Epithelial cell of esophagus (primary cell): ENCODE data around the gene RTEL1.

Experiments
- DNase-seq: peaks from one replicate; pipeline ENCODE4 v3.0.0; 2010; ENCODE audit warnings: low read depth
- H3K4me3 ChIP-seq: 2 replicates; pipeline ENCODE4 v1.5.1; 2011; ENCODE audit warnings: mild to moderate bottlenecking, low read length, control low read depth
- TF ChIP-seq, protein P1 (sequence below): IDR thresholded peaks from 2 replicates; pipeline ENCODE4 v1.5.1; 2011; ENCODE audit warnings: low read depth, mild to moderate bottlenecking, low read length, control low read depth, inconsistent platforms; ENCODE audit not compliant: insufficient read depth; ENCODE audit errors: missing control alignments

Gene RTEL1

DNA sequence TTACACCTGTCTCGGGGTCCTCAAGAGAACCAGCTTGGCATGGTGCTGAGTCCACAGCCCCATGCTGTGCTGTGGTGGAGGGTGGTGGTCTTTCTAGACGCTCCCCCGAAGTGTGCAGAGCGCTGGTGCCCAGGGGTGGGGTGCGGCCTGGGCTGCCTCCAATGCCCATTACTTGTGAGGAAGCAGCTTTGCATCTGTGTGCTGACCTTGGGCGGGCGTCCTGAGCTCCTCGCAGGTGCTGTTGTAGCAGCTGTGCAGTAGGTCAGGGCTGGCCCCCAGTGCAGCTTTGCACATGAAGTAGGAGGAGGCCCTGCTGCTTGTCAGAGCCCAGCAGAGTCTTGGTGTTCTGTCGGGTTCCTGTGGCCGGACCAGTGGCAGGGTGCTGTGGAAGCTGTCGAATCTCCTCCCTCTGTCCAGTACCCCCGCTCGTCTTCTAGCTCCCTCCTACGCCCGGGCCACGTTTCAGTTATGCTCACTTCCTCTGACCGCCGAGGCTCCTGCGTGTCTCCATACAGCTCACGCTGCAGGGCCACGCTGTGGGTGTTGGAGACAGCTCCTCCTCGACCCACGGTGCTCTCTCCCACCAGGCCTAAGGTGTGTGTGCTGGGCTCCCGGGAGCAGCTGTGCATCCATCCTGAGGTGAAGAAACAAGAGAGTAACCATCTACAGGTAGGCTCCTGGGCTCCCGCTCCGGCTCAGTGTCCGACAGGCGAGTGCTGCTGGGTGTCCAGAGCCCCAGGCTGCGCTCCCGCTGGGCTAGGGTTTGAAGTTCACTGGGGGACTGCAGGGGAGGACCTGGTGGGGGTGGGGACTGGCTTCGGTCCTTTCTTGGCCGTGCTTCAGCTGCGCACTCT lies 4.1 kb downstream of the RTEL1 start:
- no peak overlapping the region for H3K4me3 ChIP-seq
- DNase-seq = no peak
- TF ChIP-seq, protein P1, sequence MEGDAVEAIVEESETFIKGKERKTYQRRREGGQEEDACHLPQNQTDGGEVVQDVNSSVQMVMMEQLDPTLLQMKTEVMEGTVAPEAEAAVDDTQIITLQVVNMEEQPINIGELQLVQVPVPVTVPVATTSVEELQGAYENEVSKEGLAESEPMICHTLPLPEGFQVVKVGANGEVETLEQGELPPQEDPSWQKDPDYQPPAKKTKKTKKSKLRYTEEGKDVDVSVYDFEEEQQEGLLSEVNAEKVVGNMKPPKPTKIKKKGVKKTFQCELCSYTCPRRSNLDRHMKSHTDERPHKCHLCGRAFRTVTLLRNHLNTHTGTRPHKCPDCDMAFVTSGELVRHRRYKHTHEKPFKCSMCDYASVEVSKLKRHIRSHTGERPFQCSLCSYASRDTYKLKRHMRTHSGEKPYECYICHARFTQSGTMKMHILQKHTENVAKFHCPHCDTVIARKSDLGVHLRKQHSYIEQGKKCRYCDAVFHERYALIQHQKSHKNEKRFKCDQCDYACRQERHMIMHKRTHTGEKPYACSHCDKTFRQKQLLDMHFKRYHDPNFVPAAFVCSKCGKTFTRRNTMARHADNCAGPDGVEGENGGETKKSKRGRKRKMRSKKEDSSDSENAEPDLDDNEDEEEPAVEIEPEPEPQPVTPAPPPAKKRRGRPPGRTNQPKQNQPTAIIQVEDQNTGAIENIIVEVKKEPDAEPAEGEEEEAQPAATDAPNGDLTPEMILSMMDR = no peak

DNA sequence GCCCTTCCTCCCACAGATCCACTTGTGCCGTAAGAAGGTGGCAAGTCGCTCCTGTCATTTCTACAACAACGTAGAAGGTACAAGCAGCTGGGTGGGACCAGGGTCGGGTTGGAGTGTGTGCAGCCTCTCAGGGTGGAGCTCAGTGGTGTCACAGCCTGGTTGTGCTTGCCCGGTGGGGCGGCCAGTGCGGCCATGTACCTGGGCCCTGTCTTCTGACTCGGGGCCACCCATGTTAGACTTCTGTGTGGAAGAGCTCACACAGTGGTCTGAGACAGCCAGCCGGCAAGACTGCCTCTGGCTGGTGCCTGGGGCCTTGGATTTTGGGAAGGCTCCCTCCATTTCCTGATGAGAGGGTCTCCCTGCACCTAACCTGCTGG lies 4.7 kb downstream of the RTEL1 start:
- DNase-seq = no peak
- TF ChIP-seq, protein P1 = no peak
- no peak overlapping the region for H3K4me3 ChIP-seq

DNA sequence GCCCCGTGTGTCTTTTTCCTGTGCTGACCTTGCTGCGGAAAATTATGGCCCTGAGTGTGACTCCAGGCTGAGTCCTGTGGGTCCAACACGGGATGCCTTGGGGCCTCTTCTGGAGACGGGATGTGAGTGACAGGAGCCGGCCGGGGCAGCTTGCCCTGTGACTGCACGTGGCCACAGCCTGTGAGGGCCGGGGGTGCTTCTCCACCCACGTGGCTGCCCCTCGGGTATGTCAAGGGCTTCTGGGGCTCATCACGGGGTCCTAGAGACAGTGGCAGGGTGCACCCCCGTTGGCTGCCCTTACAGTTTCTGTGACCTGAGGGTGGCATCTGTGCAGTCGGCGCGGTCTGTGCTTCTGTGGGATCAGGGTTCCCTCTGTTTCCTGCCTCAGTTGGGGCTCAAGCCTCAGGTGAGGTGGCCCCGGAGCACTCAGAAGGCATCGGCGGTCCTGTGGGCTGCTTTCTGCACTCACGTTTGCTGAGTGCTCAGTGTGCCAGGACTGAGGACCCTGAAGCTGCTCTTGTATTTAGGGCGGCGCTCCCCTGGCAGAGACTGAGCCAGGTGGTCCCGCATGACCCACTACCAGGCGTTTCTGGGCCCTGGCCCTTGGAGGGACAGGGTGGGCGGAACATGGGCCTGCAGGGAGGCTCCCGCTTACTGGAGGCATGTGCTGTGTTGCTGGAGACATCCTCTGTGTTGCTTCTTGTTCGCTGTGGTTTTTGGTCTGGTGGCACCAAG lies 5.4 kb downstream of the RTEL1 start:
- TF ChIP-seq, protein P1 = no peak
- H3K4me3 ChIP-seq = no peak overlapping the region
- no peak for DNase-seq

DNA sequence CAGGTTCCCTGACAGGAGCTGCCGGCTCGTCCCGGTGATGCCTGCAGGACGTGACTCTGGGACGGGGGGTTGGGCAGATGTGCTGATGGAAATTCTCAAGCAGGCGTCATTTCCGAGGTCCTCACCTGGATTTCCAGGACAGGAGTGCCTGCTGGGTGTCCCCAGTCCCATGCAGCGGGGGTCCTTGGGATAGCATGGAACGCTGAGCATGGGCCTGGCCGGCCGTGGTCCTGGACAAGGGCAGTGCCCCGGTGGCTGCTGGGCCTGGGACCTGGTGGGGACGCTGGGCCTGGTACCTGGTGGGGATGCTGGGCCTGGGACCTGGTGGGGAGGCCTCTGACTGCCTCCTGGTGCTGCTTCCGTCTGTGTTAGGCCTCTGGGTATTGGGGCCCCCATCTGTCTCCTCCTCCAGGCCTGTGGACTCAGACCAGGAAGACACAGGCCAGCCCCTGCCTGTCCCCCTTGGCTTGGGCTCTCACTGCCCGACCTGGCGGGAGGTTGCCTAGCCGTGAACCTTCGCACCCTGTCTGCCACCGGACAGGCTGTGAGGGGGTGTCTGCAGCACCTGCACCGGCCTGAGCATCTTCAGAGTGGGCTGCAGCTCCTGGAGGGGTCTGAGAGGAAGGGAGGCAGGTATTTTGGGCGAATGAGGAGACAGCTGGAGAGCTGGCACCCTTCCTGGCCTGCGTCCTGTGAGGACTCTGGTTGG lies 6.2 kb downstream of the RTEL1 start:
- no peak for DNase-seq
- TF ChIP-seq, protein P1 = no peak
- no peak overlapping the region for H3K4me3 ChIP-seq

DNA sequence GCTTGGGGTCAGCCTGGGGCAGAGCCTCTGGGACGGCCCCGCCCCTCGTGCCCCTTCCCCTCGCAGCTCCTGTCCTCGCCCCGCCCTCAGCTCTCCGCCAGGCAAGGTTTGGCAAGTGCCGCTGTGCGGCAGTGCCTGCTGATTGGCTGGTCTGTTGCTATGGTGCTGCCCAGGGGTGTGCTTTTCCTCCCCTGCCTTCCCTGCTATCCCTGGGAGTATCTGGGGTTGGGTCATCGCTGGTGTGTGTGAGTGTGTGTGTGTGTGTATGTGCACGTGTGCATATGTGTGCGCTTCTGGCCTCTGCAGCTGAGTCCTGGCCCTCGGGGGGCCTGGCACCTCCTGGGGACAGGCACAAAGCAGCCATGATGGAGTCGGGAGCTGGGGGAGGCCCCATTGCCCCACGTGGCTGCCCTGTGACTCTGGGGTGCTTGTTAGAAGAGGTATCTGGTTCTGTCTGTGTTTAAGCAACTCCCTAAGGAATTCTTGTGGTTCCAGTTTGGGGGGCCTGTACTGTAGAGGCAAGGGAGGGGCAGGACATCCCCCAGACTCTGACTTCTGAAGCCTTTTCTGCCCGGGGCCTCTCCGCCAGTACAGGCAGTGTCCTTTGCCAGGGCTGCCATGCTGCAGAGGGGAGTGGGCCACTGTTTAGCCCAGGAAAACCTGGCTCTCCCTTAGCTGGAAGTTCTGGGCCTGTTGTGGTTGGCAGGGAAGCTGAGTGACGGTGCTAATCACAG lies 6.9 kb downstream of the RTEL1 start:
- TF ChIP-seq, protein P1 = no peak
- H3K4me3 ChIP-seq = no peak overlapping the region
- DNase-seq = no peak

DNA sequence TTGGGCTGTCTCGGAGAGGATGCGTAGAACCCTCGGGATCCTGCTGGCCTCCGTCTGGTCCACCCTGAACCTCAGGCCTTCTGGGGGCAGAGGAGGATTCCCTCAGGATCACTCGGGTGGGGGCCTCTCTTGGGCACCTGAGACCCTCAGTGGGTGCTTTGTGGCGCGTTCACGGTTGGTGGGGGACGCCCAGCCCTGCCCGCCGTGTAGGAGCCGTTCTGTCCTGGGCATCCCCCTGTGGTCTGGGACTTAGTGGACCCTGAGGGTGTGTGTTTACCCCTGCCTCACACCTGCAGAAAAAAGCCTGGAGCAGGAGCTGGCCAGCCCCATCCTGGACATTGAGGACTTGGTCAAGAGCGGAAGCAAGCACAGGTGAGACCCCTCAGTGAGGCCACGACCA lies 7.6 kb downstream of the RTEL1 start:
- TF ChIP-seq, protein P1 = no peak
- no peak for DNase-seq
- H3K4me3 ChIP-seq = no peak overlapping the region
